ENCODE data around the gene LRRC74A. TPM values are rescaled to one million over a fixed set of nuclear protein-coding genes. Genes with fewer than 3 reads are reported as not detected.

LRRC74A gene
- total and polyA plus RNA-seq, 10 of the 15 experiments (the other 5 are each of a cell fraction or from before 2014, with no cell fraction given), result not detected

DNA sequence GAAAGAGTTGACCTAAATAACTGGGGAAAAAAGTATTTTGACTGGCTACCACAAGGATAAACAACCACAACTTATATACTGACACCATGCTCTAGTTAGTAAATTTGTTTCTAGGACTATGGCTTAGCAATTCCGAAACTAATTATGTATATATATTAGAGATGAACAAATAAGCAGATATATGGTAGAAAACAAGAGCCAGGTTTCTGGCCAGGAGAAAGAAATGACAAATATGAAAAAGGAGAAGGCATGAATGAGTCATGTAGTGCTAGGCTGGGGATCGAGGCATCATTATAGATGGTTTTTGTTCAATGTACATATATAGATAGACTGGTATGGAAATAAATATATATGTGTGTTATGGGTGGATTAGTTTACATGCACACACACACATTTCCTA, 5.5 kb upstream of the LRRC74A start:
- no peak for FAIRE-seq
- SMC1A ChIA-PET (ENCODE audit: uncharacterized antibody, unreplicated experiment), result interaction anchor here (0.9 kb wide), 1 partner anchor 11 kb away, joined by 3 read pairs; no protein-coding TSS in a partner anchor
- ATAC-seq, result peak; percentile 89
- no TSS peak for BruUV-seq (replicated peaks)
- Histone ChIP-seq H3K27ac (ENCODE audit: control insufficient read depth, insufficient read depth) (no peak overlapping the region), H3K9ac (ENCODE audit: control insufficient read depth, insufficient read depth, low read length) (no peak overlapping the region), H3K4me3 (no peak overlapping the region), H4K20me1 (ENCODE audit: control insufficient read depth, insufficient read depth) (no peaks in the 10 kb centered on the region), H3K36me3 (ENCODE audit: control insufficient read depth in 2 of 2, insufficient read depth in 2 of 2, low read length in 1 of 2) (no peaks in the 10 kb centered on the region), H3K79me2 (ENCODE audit: control insufficient read depth, insufficient read depth, low read length) (no peaks in the 10 kb centered on the region), H3K4me2 (ENCODE audit: control insufficient read depth, insufficient read depth) (no peak overlapping the region), H3K27me3 (replicated peaks in 1 of 2; ENCODE audit: control insufficient read depth in 2 of 2, insufficient read depth in 2 of 2, low read length in 1 of 2) (peaks cover 0 to 7% of the 10 kb centered on the region in 2 experiments; a peak in 2 of 4 replicates), H3K9me3 (replicated peaks; ENCODE audit: control insufficient read depth, insufficient read depth, low read length) (no peaks in the 10 kb centered on the region), H3K4me1 (ENCODE audit: control insufficient read depth, insufficient read depth, low read length) (no peaks in the 10 kb centered on the region), H2AFZ (ENCODE audit: control insufficient read depth, low read depth, low read length) (no peak overlapping the region)
- RAD21 ChIA-PET (ENCODE audit: unreplicated experiment), result no interaction called here
- in situ Hi-C loops (cut with MboI), result no loop called here
- WGBS (ENCODE audit: insufficient coverage, insufficient replicate concordance, low lambda C conversion rate, missing lambda C conversion rate), result 32% methylated on average over 2 of the region's 2 CpGs
- intact Hi-C loops (cut with micrococcal nuclease; ENCODE audit: unreplicated experiment), result no loop called here
- CTCF ChIA-PET, result interaction anchor here (0.6 kb wide), 1 partner anchor 147 kb away, joined by 5 read pairs; no protein-coding TSS in a partner anchor
- DNase-seq (ENCODE audit: low read depth, low spot score), result no peak
- POLR2A ChIA-PET, result interaction anchor here (0.7 kb wide), 1 partner anchor 653 kb away, joined by 9 read pairs; no protein-coding TSS in a partner anchor
- TF ChIP-seq ASH2L (IDR thresholded peaks at IDR 0.05; ENCODE audit: borderline replicate concordance, low read depth) (no peak), ZNF217 (IDR thresholded peaks at IDR 0.05) (no peak), SMARCA5 (IDR thresholded peaks at IDR 0.05) (no peak), NR2F1 (conservative IDR thresholded peaks at IDR 0.05) (no peak), BMI1 (IDR thresholded peaks at IDR 0.05; ENCODE audit: borderline replicate concordance) (no peak), SMAD5 (IDR thresholded peaks at IDR 0.05; ENCODE audit: low read depth) (no peak), ZSCAN29 (IDR thresholded peaks at IDR 0.05) (no peak), MTA2 (IDR thresholded peaks at IDR 0.05; ENCODE audit: low read depth) (peak; percentile 79), MYC (IDR thresholded peaks at IDR 0.05; ENCODE audit: insufficient read depth, insufficient read length, insufficient replicate concordance, low read length, severe bottlenecking) (no peak), SMAD1 (IDR thresholded peaks at IDR 0.05; ENCODE audit: low read depth, partially characterized antibody) (no peak), IKZF2 (IDR thresholded peaks at IDR 0.05) (peak in 1 of 2 experiments; percentile 10; a peak in 1 of 4 replicates)
- TF ChIP-seq, protein P1, sequence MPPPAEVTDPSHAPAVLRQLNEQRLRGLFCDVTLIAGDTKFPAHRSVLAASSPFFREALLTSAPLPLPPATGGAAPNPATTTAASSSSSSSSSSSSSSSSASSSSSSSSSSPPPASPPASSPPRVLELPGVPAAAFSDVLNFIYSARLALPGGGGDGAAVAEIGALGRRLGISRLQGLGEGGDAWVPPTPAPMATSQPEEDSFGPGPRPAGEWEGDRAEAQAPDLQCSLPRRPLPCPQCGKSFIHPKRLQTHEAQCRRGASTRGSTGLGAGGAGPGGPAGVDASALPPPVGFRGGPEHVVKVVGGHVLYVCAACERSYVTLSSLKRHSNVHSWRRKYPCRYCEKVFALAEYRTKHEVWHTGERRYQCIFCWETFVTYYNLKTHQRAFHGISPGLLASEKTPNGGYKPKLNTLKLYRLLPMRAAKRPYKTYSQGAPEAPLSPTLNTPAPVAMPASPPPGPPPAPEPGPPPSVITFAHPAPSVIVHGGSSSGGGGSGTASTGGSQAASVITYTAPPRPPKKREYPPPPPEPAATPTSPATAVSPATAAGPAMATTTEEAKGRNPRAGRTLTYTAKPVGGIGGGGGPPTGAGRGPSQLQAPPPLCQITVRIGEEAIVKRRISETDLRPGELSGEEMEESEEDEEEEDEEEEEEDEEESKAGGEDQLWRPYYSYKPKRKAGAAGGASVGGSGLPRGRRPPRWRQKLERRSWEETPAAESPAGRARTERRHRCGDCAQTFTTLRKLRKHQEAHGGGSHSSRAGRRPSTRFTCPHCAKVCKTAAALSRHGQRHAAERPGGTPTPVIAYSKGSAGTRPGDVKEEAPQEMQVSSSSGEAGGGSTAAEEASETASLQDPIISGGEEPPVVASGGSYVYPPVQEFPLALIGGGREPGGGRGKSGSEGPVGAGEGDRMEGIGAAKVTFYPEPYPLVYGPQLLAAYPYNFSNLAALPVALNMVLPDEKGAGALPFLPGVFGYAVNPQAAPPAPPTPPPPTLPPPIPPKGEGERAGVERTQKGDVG (CRISPR knock-in tag; IDR thresholded peaks at IDR 0.05), result no peak
- TF ChIP-seq, protein P2, sequence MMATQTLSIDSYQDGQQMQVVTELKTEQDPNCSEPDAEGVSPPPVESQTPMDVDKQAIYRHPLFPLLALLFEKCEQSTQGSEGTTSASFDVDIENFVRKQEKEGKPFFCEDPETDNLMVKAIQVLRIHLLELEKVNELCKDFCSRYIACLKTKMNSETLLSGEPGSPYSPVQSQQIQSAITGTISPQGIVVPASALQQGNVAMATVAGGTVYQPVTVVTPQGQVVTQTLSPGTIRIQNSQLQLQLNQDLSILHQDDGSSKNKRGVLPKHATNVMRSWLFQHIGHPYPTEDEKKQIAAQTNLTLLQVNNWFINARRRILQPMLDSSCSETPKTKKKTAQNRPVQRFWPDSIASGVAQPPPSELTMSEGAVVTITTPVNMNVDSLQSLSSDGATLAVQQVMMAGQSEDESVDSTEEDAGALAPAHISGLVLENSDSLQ (IDR thresholded peaks at IDR 0.05), result no peak
- TF ChIP-seq, protein P3, sequence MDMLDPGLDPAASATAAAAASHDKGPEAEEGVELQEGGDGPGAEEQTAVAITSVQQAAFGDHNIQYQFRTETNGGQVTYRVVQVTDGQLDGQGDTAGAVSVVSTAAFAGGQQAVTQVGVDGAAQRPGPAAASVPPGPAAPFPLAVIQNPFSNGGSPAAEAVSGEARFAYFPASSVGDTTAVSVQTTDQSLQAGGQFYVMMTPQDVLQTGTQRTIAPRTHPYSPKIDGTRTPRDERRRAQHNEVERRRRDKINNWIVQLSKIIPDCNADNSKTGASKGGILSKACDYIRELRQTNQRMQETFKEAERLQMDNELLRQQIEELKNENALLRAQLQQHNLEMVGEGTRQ (IDR thresholded peaks at IDR 0.05; ENCODE audit: borderline replicate concordance, low read depth, low read length), result no peak
- TF ChIP-seq, protein P4, sequence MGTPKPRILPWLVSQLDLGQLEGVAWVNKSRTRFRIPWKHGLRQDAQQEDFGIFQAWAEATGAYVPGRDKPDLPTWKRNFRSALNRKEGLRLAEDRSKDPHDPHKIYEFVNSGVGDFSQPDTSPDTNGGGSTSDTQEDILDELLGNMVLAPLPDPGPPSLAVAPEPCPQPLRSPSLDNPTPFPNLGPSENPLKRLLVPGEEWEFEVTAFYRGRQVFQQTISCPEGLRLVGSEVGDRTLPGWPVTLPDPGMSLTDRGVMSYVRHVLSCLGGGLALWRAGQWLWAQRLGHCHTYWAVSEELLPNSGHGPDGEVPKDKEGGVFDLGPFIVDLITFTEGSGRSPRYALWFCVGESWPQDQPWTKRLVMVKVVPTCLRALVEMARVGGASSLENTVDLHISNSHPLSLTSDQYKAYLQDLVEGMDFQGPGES (IDR thresholded peaks at IDR 0.05), result no peak
- TF ChIP-seq, protein P5, sequence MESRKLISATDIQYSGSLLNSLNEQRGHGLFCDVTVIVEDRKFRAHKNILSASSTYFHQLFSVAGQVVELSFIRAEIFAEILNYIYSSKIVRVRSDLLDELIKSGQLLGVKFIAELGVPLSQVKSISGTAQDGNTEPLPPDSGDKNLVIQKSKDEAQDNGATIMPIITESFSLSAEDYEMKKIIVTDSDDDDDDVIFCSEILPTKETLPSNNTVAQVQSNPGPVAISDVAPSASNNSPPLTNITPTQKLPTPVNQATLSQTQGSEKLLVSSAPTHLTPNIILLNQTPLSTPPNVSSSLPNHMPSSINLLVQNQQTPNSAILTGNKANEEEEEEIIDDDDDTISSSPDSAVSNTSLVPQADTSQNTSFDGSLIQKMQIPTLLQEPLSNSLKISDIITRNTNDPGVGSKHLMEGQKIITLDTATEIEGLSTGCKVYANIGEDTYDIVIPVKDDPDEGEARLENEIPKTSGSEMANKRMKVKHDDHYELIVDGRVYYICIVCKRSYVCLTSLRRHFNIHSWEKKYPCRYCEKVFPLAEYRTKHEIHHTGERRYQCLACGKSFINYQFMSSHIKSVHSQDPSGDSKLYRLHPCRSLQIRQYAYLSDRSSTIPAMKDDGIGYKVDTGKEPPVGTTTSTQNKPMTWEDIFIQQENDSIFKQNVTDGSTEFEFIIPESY (IDR thresholded peaks at IDR 0.05), result no peak
